OCI-LY7 (cell line): ENCODE data around the gene TWSG1.

Source experiments
- EZH2phosphoT487 ChIP-seq: fragments of 200-600 bp; sonication (generic); IDR thresholded peaks from 2 replicates; pipeline ENCODE4 v1.6.1; 2018; ENCODE audit warnings: low read depth, borderline replicate concordance, mild to moderate bottlenecking, mixed run types, antibody characterized with exemption, low read length, moderate library complexity, mixed read lengths
- TF ChIP-seq, protein P1 (sequence below): fragments of 200-600 bp; sonication (generic); conservative IDR thresholded peaks from 2 replicates; pipeline ENCODE4 v1.5.1; 2014; ENCODE audit warnings: mild to moderate bottlenecking, antibody characterized with exemption, low read length, moderate library complexity, mixed read lengths

DNA sequence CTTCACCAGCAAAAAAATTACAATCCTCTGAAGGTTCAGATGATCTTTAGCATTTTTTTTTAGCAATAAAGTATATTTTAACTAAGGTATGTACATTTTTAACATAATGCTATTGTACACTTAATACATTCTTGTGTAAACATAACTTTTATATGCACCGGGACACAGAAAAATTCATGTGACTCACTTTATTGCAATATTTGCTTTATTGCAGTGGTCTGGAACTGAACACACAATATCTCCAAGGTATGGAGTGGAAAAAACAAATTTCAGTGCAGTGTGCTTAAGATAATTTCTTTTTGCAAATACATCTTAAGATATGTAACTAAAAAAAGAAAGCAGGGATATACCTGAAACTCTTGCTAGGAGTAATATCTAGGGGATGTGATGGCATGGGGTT is 5.1 kb upstream of the TWSG1 start:
- TF ChIP-seq, protein P1, sequence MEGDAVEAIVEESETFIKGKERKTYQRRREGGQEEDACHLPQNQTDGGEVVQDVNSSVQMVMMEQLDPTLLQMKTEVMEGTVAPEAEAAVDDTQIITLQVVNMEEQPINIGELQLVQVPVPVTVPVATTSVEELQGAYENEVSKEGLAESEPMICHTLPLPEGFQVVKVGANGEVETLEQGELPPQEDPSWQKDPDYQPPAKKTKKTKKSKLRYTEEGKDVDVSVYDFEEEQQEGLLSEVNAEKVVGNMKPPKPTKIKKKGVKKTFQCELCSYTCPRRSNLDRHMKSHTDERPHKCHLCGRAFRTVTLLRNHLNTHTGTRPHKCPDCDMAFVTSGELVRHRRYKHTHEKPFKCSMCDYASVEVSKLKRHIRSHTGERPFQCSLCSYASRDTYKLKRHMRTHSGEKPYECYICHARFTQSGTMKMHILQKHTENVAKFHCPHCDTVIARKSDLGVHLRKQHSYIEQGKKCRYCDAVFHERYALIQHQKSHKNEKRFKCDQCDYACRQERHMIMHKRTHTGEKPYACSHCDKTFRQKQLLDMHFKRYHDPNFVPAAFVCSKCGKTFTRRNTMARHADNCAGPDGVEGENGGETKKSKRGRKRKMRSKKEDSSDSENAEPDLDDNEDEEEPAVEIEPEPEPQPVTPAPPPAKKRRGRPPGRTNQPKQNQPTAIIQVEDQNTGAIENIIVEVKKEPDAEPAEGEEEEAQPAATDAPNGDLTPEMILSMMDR, result no peak
- no peak for TF ChIP-seq EZH2phosphoT487
